Measurements from ENCODE around the gene TFCP2.

TFCP2 gene

GRCh38 chr12:51192284-51192671 lies 19.3 kb upstream of the TFCP2 start:
- Histone ChIP-seq H3F3A (ENCODE audit: insufficient read depth) (no peaks in the 10 kb centered on the region), H3K9me3 (ENCODE audit: insufficient read depth, low read length) (no peaks in the 10 kb centered on the region), H3K27ac (ENCODE audit: low read depth, low read length) (no peak overlapping the region), H3K36me3 (ENCODE audit: low read length) (no peaks in the 10 kb centered on the region), H3K9ac (ENCODE audit: low read length) (no peak overlapping the region), H3K4me3 (ENCODE audit: insufficient read depth, low read length, poor library complexity, severe bottlenecking) (no peak overlapping the region), H3K9me2 (replicated peaks; ENCODE audit: insufficient read depth, low read length) (no peaks in the 10 kb centered on the region), H3K79me2 (ENCODE audit: insufficient read depth, low read length) (no peaks in the 10 kb centered on the region), H4K20me1 (ENCODE audit: low read depth, low read length) (no peaks in the 10 kb centered on the region), H2AFZ (ENCODE audit: low read depth, low read length, severe bottlenecking) (no peak overlapping the region), H3K4me2 (ENCODE audit: low read depth, low read length, poor library complexity, severe bottlenecking) (no peak overlapping the region), H3K27me3 (ENCODE audit: low read length) (no peaks in the 10 kb centered on the region)
- no peak for TF ChIP-seq CTCF (IDR thresholded peaks at IDR 0.05; ENCODE audit: insufficient read depth, low read length, poor library complexity, severe bottlenecking)
- TF ChIP-seq EZH2phosphoT487 (conservative IDR thresholded peaks at IDR 0.05; ENCODE audit: low read length), result no peak

GRCh38 chr12:51191516-51192283 lies 18.8 kb upstream of the TFCP2 start:
- no peaks in the 10 kb centered on the region for H3K27me3 ChIP-seq (ENCODE audit: low read length)
- H3K4me2 ChIP-seq (ENCODE audit: low read depth, low read length, poor library complexity, severe bottlenecking), result no peak overlapping the region
- H4K20me1 ChIP-seq (ENCODE audit: low read depth, low read length), result no peaks in the 10 kb centered on the region
- H3K9me2 ChIP-seq (replicated peaks; ENCODE audit: insufficient read depth, low read length), result no peaks in the 10 kb centered on the region
- H3K9me3 ChIP-seq (ENCODE audit: insufficient read depth, low read length), result no peaks in the 10 kb centered on the region
- H3K4me3 ChIP-seq (ENCODE audit: insufficient read depth, low read length, poor library complexity, severe bottlenecking), result no peak overlapping the region
- H3K27ac ChIP-seq (ENCODE audit: low read depth, low read length), result no peak overlapping the region
- H3K36me3 ChIP-seq (ENCODE audit: low read length), result no peaks in the 10 kb centered on the region
- no peaks in the 10 kb centered on the region for H3K79me2 ChIP-seq (ENCODE audit: insufficient read depth, low read length)
- no peaks in the 10 kb centered on the region for H3F3A ChIP-seq (ENCODE audit: insufficient read depth)
- no peak overlapping the region for H3K9ac ChIP-seq (ENCODE audit: low read length)
- H2AFZ ChIP-seq (ENCODE audit: low read depth, low read length, severe bottlenecking), result no peak overlapping the region
- TF ChIP-seq CTCF (IDR thresholded peaks at IDR 0.05; ENCODE audit: insufficient read depth, low read length, poor library complexity, severe bottlenecking) (no peak), EZH2phosphoT487 (conservative IDR thresholded peaks at IDR 0.05; ENCODE audit: low read length) (no peak)

GRCh38 chr12:51190820-51191219 lies 17.9 kb upstream of the TFCP2 start:
- no peak overlapping the region for H2AFZ ChIP-seq (ENCODE audit: low read depth, low read length, severe bottlenecking)

More at GRCh38 chr12:51190820-51191219, 17.9 kb upstream of the TFCP2 start:
- no peak overlapping the region for H3K27ac ChIP-seq (ENCODE audit: low read depth, low read length)
- H3F3A ChIP-seq (ENCODE audit: insufficient read depth), result no peaks in the 10 kb centered on the region
- H4K20me1 ChIP-seq (ENCODE audit: low read depth, low read length), result no peaks in the 10 kb centered on the region
- no peaks in the 10 kb centered on the region for H3K9me2 ChIP-seq (replicated peaks; ENCODE audit: insufficient read depth, low read length)
- H3K9me3 ChIP-seq (ENCODE audit: insufficient read depth, low read length), result no peaks in the 10 kb centered on the region
- H3K79me2 ChIP-seq (ENCODE audit: insufficient read depth, low read length), result no peaks in the 10 kb centered on the region
- no peaks in the 10 kb centered on the region for H3K27me3 ChIP-seq (ENCODE audit: low read length)
- no peak overlapping the region for H3K4me2 ChIP-seq (ENCODE audit: low read depth, low read length, poor library complexity, severe bottlenecking)
- no peak overlapping the region for H3K9ac ChIP-seq (ENCODE audit: low read length)
- no peak overlapping the region for H3K4me3 ChIP-seq (ENCODE audit: insufficient read depth, low read length, poor library complexity, severe bottlenecking)
- no peaks in the 10 kb centered on the region for H3K36me3 ChIP-seq (ENCODE audit: low read length)
- no peak for TF ChIP-seq EZH2phosphoT487 (conservative IDR thresholded peaks at IDR 0.05; ENCODE audit: low read length)
- no peak for TF ChIP-seq CTCF (IDR thresholded peaks at IDR 0.05; ENCODE audit: insufficient read depth, low read length, poor library complexity, severe bottlenecking)

All from SU-DHL-6 (cell line).